SK-N-SH treated with all-trans-retinoic acid at 6 μM for 48 hours (cell line): ENCODE results near the gene RSKR.
"Not testable (repeated sequence)": the region's sequence is repeated elsewhere in the genome, so short reads cannot be mapped to it uniquely, and the experiment has no call there.

Experiments
- ATAC-seq: fragments of 200-7000 bp; cut with Tn5 transposase; 3 replicates; pipeline ENCODE4 v1.9.1; 2020; ENCODE audit warnings: mild to moderate bottlenecking, moderate library complexity
- ARNTL ChIP-seq: fragments of 450-650 bp; formaldehyde crosslinking; IDR thresholded peaks from 2 replicates; pipeline ENCODE4 v1.5.0; 2020; ENCODE audit warnings: low read depth, mild to moderate bottlenecking, moderate library complexity, borderline replicate concordance
- BACH2 ChIP-seq: fragments of 250-450 bp; sonication (Bioruptor Pico); IDR thresholded peaks from 2 replicates; pipeline ENCODE4 v1.9.0; 2021; ENCODE audit warnings: mild to moderate bottlenecking, borderline replicate concordance
- CSDC2 ChIP-seq: fragments of 250-450 bp; sonication (Bioruptor Pico); IDR thresholded peaks from 2 replicates; pipeline ENCODE4 v1.5.0; 2020; ENCODE audit warnings: mild to moderate bottlenecking, moderate library complexity
- CSRNP3 ChIP-seq: fragments of 250-450 bp; sonication (Bioruptor Pico); IDR thresholded peaks from 2 replicates; pipeline ENCODE4 v1.5.1; 2021; ENCODE audit warnings: mild to moderate bottlenecking, moderate library complexity
- ESRRG ChIP-seq: fragments of 250-450 bp; sonication (Bioruptor Pico); IDR thresholded peaks from 2 replicates; pipeline ENCODE4 v1.6.1; 2021; ENCODE audit warnings: mild to moderate bottlenecking
- GLIS3 ChIP-seq: fragments of 250-450 bp; sonication (Bioruptor Pico); IDR thresholded peaks from 2 replicates; pipeline ENCODE4 v1.5.0; 2020; ENCODE audit warnings: mild to moderate bottlenecking, moderate library complexity
- ISL1 ChIP-seq: fragments of 250-450 bp; sonication (Bioruptor Pico); IDR thresholded peaks from 2 replicates; pipeline ENCODE4 v2.1.2; 2022; ENCODE audit warnings: mild to moderate bottlenecking, moderate library complexity
- OSR1 ChIP-seq: fragments of 250-450 bp; sonication (Bioruptor Pico); IDR thresholded peaks from 2 replicates; pipeline ENCODE4 v1.8.0; 2022; ENCODE audit warnings: moderate library complexity, mild to moderate bottlenecking, inconsistent platforms
- PATZ1 ChIP-seq: fragments of 250-450 bp; sonication (Bioruptor Pico); IDR thresholded peaks from 2 replicates; pipeline ENCODE4 v1.8.0; 2020; ENCODE audit warnings: mild to moderate bottlenecking, moderate library complexity, borderline replicate concordance
- POU6F1 ChIP-seq: fragments of 250-450 bp; sonication (Bioruptor Pico); IDR thresholded peaks from 2 replicates; pipeline ENCODE4 v1.8.0; 2021; ENCODE audit warnings: low read depth, mild to moderate bottlenecking, moderate library complexity, borderline replicate concordance
- SNAI2 ChIP-seq: fragments of 250-450 bp; sonication (Bioruptor Pico); IDR thresholded peaks from 2 replicates; pipeline ENCODE4 v1.5.0; 2020; ENCODE audit warnings: mild to moderate bottlenecking, moderate library complexity
- TCF4 ChIP-seq: fragments of 250-450 bp; sonication (Bioruptor Pico); IDR thresholded peaks from 2 replicates; pipeline ENCODE4 v1.8.0; 2021; ENCODE audit warnings: mild to moderate bottlenecking, moderate library complexity, borderline replicate concordance
- TSHZ2 ChIP-seq: fragments of 250-450 bp; sonication (Bioruptor Pico); IDR thresholded peaks from 2 replicates; pipeline ENCODE4 v1.5.0; 2020; ENCODE audit warnings: mild to moderate bottlenecking, moderate library complexity
- ZC3H10 ChIP-seq: fragments of 250-450 bp; sonication (Bioruptor Pico); IDR thresholded peaks from 2 replicates; pipeline ENCODE4 v1.5.1; 2021; ENCODE audit warnings: mild to moderate bottlenecking, moderate library complexity
- ZFP30 ChIP-seq: fragments of 450-650 bp; formaldehyde crosslinking; IDR thresholded peaks from 2 replicates; pipeline ENCODE4 v1.5.0; 2022; ENCODE audit warnings: mild to moderate bottlenecking, moderate library complexity
- ZNF565 ChIP-seq: fragments of 450-650 bp; formaldehyde crosslinking; conservative IDR thresholded peaks from 2 replicates; pipeline ENCODE4 v1.5.0; 2020; ENCODE audit warnings: low read depth, mild to moderate bottlenecking, moderate library complexity
- ZNF70 ChIP-seq: fragments of 450-650 bp; formaldehyde crosslinking; IDR thresholded peaks from 2 replicates; pipeline ENCODE4 v1.5.0; 2020; ENCODE audit warnings: mild to moderate bottlenecking, moderate library complexity
- ZNF8 ChIP-seq: fragments of 450-650 bp; formaldehyde crosslinking; IDR thresholded peaks from 2 replicates; pipeline ENCODE4 v1.5.0; 2020; ENCODE audit warnings: mild to moderate bottlenecking, moderate library complexity

The RSKR gene

GRCh38 chr17:28612936-28613872 lies 781 bp downstream of the RSKR start (continued):
- TF ChIP-seq TCF4 (CRISPR knock-in tag) = no peak

GRCh38 chr17:28612531-28612930 lies 1.5 kb downstream of the RSKR start:
- no peak for ATAC-seq
- TF ChIP-seq PATZ1 (CRISPR knock-in tag) (no peak), ZC3H10 (CRISPR knock-in tag) (no peak), ZNF565 (CRISPR knock-in tag) (no peak), TSHZ2 (CRISPR knock-in tag) (no peak), GLIS3 (CRISPR knock-in tag) (no peak), ZNF8 (CRISPR knock-in tag) (no peak), ZFP30 (CRISPR knock-in tag) (no peak), ESRRG (CRISPR knock-in tag) (no peak), ISL1 (CRISPR knock-in tag) (no peak), OSR1 (no peak), CSDC2 (CRISPR knock-in tag) (no peak), POU6F1 (no peak), BACH2 (CRISPR knock-in tag) (no peak), SNAI2 (CRISPR knock-in tag) (no peak), CSRNP3 (no peak), ARNTL (CRISPR knock-in tag) (no peak), ZNF70 (no peak)

- TF ChIP-seq ESRRG (CRISPR knock-in tag) (no peak), ZNF70 (no peak), CSRNP3 (no peak)
- no peak for ATAC-seq
Observed at GRCh38 chr17:28610376-28610775, 3.6 kb downstream of the RSKR start.

GRCh38 chr17:28604031-28604430 lies 10.0 kb downstream of the RSKR start:
- ATAC-seq = not testable (repeated sequence)
